ENCODE measurements around the gene USP5. TPM values are rescaled to one million over a fixed set of nuclear protein-coding genes. Genes with fewer than 3 reads are reported as not detected.
"Not testable (repeated sequence)": the region's sequence is repeated elsewhere in the genome, so short reads cannot be mapped to it uniquely, and the experiment has no call there.

Gene USP5
- total RNA-seq, 1 donor from 2014 or later = 138 TPM

DNA sequence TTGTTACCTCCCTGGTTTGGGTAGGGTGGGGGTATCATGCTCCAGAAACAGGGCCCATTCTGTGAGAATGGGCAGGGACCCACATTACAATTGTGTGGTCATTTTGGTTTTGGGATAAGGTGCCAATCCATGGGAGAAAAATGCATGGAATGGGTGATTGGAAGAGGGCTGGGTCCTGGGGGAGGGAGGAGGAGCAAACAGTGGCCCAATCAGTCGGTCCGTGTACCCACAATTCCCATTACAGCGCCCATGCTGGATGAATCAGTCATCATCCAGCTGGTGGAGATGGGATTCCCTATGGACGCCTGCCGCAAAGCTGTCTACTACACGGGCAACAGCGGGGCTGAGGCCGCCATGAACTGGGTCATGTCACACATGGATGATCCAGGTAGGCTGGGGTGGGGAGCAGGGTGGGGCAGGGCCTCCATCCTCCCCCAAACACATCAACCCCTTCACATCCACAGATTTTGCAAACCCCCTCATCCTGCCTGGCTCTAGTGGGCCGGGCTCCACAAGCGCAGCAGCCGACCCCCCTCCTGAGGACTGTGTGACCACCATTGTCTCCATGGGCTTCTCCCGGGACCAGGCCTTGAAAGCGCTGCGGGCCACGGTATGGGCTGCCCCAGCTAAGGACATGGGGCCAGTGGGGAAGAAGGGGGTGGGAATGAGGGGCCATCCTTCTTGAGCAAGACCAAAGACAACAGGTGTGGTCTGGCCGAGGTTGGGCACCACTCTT, 11.8 kb downstream of the USP5 start:
- intact Hi-C loops (cut with micrococcal nuclease) = no loop called here

DNA sequence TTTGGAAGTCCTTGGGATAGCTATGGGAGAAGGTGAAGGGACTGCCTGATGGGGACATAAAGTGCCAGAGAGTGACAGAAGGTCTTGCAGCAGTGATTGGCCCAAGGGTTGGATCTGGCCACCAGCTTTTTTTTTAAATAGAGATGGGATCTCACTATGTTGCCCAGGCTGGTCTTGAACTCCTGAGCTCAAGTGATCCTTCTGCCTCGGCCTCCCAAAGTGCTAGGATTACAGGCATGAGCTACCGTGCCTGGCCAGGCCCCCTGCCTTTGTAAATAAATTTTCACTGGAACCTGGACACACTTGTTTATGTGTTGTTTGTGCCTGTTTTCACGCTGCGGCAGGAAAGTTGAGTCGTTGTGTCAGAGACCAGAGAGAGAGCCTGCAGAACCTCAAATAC, 13.4 kb downstream of the USP5 start:
- intact Hi-C loops (cut with micrococcal nuclease) = not testable (repeated sequence)

DNA sequence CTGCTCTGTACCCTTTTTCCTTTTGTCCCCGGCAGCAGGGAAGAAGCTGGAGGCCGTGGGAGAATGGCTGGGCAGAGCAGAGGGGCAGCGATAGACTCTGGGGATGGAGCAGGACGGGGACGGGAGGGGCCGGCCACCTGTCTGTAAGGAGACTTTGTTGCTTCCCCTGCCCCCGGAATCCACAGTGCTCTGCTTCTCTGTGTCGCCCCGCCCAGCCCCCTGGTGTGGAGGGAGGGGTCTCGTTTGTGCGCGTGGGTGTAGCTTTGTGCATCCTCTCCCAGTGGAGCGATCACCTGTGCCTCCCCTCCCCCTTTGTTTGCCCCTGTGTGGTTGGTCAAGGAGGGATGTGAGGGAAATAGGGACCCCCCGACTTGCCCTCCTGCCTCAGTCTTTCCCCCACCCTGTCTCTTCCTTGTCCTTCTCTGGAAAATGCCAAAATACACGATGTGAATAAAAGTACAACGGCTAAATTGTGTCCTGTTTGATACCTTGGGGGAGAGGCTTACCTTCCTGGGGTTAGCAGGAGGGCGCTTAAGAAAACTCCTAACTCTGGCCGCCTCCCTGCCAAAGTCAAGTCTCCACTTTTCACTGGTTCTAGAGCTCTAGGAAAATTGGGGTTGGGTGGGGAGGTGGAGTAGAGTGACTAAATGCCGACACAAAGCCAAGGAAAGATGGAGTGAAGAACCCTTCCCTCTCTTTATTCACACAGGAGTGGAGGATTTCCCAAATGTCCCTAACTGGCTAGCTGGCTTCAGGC, 14.4 kb downstream of the USP5 start:
- intact Hi-C loops (cut with micrococcal nuclease) = no loop called here

DNA sequence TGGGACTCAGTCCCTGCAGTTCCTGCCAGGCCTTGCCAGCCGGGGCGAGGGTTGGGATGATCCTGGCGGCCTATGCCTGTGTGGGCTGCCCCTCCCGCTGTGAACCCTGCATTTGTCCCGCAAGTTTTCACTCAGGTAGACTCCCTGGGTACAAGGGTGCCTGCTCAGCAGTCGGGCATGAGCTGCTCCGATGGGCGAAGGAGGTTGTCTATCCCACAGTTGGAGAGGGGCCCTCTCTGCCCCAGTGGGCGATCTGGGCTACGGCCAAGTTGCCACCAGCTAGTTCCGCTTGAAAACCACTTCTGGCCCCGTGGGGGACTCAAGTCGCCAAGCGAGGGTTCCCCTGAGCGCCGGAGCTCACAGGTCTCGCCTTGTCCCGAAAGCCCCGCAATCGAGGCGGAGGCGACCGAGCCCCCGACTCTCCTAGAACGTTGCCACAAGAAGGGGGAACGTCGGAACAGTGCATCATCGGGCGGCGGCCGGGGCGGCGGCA, 15.0 kb downstream of the USP5 start:
- intact Hi-C loops (cut with micrococcal nuclease) = loop anchor here (1.0 kb wide), 3 partner anchors 15 to 114 kb away; partner anchors contain the start of genes MLF2 and USP5

DNA sequence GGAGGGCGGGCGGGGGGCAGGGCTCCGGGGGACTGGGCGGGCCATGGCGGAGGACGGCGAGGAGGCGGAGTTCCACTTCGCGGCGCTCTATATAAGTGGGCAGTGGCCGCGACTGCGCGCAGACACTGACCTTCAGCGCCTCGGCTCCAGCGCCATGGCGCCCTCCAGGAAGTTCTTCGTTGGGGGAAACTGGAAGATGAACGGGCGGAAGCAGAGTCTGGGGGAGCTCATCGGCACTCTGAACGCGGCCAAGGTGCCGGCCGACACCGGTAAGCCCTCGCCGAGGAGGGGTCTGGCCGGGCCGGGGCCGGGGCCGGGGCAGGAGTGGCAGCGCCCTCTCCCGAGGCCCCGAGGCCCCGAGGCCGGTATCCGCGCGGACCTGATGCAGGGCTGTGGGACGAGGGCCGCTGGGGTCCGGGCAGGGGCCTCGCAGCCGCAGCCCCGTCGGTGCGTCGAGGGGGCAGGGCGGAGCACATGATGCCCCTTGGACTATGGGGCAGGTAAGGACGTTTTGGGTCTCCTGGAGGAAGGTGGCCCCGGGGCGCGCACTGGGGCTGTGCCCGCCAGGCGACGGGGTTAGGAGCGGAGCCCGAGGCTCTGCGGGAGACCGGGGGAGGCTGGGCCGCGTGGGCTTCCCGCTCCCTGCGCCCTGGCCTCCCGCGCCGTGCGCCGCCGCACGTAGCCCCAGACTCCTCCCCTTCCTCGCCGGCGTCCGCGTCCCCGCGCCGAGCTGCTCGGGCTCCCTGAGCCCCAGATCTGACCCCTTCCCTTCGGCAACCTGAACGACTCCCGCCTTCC, 15.7 kb downstream of the USP5 start, which contains the start of gene TPI1:
TPI1 (plus strand) TSS at position 119 of the 798 bp plus-strand sequence; CDS start at position 155, 36 bp downstream.
- intact Hi-C loops (cut with micrococcal nuclease) = loop anchor here (1.0 to 2.0 kb wide), 4 partner anchors 15 to 241 kb away; partner anchors contain the start of genes C1RL, MLF2 and USP5

DNA sequence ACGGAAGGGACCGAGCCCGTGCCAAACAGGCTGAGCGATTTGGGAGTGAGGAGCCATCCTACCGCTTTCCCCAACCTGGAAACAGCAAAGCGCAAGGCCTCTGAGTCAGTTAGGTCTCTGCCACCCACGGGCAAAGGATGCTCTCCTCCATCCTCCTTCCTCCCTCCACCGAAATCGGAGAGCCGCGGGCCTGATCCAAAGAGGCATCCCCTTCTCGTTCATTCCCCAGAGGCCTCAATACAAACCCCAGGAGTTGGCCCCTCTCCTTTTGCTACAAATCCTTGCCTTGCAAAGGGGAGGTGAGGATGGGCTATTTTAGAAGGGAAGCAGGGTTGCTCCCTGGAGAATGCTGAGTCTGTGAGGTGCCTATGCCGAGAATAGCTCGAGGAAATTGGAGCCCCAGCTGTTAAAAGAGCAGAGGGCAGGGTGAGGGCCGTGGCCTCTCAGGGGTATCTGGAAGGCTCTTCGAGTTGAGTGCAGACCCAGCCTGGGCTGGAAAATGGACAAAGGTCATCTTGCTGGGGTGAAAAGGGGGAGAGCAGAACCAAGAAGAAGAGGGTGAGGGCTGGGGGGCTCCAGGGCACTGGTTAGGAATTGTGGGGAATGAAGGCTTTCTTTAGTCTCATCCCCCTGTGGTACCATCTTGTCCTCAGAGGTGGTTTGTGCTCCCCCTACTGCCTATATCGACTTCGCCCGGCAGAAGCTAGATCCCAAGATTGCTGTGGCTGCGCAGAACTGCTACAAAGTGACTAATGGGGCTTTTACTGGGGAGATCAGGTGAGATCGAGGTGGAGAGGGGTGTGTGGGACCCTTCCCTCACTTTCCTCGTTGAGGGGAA, 16.5 kb downstream of the USP5 start:
- intact Hi-C loops (cut with micrococcal nuclease) = loop anchor here (1.0 to 2.0 kb wide), 3 partner anchors 97 to 240 kb away; partner anchors contain the start of genes C1R and C1RL

DNA sequence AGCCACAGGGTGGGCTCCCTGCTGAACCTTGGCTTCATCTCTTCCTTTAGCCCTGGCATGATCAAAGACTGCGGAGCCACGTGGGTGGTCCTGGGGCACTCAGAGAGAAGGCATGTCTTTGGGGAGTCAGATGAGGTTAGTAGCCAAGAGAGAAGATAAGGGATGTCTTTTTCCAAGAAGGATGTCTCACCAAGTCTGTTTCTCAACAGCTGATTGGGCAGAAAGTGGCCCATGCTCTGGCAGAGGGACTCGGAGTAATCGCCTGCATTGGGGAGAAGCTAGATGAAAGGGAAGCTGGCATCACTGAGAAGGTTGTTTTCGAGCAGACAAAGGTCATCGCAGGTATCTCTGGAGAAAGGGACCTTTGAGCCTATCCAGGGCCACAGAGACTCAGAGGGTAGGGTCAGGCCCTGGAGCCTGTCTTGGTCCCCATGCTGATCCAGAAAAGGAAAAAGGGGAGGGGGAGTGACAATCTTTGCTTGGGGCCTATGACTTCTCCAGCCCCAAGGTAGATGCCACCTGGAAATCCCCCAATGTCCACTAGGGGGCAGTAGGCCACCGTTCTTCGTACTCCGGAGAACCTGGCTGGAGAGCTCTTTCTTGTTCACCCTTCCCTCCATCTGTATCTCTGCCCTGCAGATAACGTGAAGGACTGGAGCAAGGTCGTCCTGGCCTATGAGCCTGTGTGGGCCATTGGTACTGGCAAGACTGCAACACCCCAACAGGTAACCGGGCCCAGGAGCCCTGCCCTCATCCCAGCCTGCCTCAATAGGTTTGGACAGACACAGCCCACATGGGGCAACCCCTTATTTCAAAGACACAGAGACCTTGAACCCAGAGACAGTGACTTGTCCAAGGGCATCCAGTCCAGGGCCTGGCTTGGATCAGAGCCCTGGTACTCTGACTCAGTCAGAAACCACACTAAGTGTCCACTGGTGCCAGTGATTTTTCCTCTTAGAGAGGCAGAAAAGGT, 17.4 kb downstream of the USP5 start:
- intact Hi-C loops (cut with micrococcal nuclease) = loop anchor here (1.0 to 5.0 kb wide), 4 partner anchors 96 to 1213 kb away; partner anchors contain the start of genes C1R, C1RL and NECAP1

DNA sequence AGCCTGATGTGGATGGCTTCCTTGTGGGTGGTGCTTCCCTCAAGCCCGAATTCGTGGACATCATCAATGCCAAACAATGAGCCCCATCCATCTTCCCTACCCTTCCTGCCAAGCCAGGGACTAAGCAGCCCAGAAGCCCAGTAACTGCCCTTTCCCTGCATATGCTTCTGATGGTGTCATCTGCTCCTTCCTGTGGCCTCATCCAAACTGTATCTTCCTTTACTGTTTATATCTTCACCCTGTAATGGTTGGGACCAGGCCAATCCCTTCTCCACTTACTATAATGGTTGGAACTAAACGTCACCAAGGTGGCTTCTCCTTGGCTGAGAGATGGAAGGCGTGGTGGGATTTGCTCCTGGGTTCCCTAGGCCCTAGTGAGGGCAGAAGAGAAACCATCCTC, 18.4 kb downstream of the USP5 start:
- intact Hi-C loops (cut with micrococcal nuclease) = loop anchor here (5.0 kb wide), 1 partner anchor 1212 kb away; the partner anchor contains the start of gene NECAP1

DNA sequence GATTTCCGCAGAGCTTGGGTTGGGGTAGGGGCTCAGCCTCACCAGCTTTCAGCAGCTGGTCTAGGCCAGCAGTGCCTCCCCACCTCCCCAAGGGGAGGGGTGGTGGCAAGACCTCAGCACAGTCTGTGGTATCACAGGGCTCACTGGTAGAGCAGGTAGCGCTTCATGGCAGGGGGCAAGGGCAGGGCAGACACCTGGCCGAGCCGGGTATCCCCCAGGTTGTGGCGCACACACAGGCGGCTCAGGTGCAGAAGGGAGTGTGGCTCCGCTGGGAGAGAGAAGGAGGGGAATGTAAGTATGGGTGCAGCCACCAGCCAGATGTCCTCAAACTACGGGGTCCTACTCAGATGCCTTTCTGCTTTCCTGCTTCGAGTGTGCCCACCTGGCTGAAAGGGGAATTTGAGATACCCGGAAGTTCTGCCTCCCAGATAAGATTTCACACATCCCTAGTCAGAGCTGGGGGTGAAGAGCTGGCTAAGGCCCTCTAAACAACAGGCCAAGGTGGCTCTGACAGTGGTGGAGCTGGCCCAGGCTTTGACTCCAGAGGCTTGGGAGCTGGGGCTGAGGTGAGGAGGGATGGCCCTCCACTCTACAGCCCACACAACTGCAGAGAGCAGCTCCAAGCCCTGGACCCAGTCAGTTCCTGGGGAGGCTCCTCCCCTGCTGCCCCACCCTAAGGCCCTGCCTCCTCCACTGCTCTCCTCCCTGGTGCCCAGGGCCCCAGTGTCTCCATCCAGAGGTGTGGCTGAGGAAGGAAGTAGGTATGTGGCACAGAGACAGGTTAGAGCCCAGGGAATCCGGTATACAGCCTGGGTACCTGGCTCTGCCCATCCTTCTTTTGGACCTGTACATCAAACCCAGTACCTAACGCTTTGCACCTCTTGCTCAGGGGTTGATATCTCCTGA, 19.4 kb downstream of the USP5 start:
- intact Hi-C loops (cut with micrococcal nuclease) = loop anchor here (1.0 to 5.0 kb wide), 2 partner anchors 118 to 1211 kb away; partner anchors contain the start of genes MLF2 and NECAP1

DNA sequence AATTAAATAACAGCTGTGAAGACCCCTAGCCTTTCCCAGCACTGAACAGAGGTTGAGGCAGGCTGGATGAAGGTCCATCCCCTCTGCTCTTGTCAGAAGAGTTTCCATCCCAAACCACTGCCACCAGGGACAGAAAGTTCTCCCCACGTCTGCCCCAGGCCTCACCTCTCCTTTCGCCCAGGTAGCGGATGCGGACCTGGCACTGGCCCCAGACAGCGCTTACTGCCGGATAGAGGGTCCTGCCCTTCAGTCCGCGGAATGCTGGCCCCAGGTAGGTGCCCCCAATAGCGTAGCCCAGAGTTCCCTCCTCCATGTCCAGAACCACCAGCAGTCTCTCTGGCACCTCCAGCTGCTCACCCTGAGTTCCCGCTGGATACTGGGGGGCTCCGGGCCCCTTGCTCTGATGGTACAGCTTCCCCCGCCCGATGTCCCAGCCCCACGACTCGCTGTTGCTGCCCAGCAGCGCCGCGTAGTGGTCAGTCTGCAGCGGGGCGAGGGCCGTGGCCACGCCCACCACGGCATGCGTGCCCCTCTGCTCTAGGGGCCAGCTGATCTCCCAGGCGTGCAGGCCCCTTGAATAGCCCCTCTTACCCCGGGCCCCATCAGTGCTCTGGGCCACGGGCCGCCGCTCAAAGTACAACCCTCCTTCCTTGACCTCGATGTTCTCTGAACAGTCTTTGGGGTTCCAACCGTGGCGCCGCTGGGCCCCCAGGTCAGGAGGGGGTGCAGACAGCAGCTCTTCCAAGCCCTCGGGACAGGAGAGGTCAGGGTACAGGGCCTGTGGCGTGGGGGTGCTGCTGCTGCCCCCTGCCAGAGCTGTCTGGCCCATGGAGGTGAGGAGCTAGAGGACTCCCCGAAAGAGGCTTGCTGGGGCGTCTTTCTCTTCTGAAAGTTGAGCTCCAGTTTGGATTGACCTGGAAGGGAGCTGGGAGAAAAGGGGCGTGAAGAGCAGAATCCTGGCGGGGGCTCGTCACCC, 20.4 kb downstream of the USP5 start:
- intact Hi-C loops (cut with micrococcal nuclease) = loop anchor here (1.0 to 5.0 kb wide), 10 partner anchors 19 to 1210 kb away; partner anchors contain the start of genes EMG1, ENO2, LPCAT3 and LRRC23

DNA sequence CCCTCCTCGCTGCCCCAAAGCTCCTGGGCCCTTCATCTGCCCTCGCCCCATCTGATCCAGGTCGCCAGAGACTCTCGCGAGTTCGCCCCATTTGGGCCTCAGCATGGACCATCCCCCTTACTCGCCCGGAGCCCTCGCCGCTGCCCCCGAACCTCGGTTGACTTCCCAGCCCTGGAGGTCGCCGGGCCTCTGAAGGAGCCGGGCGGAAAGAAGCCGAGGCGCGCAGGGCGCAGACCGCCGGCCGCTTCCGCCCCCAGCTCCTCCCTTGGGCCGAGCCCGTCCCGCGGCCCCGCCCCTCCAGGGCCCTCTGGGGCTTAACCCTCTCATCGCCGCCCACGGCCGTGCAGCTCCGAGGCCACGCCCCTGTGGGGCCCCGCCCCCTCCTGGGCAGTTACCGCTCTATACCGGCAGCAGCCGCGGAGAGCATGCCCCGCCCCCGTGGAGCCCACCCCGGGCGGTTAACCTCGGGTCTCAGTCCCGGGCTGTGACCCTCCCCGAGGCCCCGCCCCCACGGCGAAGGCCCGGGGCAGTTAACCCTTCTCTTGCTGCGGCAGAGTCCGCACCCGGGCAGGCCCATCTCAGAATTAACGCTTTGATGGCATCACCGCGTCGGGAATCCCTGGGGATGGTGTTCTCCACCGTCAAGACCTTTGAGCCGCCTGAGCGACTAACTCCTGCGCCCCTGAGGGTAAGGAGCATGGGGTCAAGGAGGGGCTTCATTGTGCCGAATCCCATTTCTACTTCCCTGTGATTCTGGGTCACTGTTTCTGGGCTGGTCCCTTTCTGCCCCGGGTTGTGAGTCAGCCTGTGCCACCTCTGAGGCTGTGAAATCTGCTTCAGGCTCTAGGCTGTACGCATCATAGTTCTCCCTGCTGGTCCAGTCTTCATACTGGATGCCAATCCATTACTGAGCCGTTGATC, 21.4 kb downstream of the USP5 start, which contains the start of gene SPSB2:
SPSB2 (minus strand) TSS at position 210 of the 921 bp plus-strand sequence. CDS start 402 bp downstream, outside the sequence.
- intact Hi-C loops (cut with micrococcal nuclease) = loop anchor here (1.0 to 5.0 kb wide), 9 partner anchors 18 to 1209 kb away; partner anchors contain the start of genes EMG1, ENO2, LPCAT3 and LRRC23

DNA sequence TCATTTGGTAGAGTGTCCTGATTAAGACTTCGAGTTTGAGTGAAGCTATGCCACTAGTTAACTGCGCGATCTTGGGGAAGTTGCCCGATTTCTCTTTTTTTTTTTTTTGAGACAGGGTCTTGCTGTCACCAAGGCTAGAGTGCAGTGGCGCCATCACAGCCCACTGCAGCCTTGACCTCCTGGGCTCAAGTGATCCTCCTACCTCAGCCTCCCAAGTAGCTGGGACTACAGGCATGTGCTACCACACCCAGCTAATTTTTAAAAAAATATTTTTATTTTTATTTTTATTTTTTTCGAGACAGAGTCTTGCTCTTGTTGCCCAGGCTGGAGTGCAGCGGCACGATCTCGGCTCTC, 22.0 kb downstream of the USP5 start:
- intact Hi-C loops (cut with micrococcal nuclease) = loop anchor here (5.0 kb wide), 1 partner anchor 1208 kb away; the partner anchor contains the start of gene NECAP1

DNA sequence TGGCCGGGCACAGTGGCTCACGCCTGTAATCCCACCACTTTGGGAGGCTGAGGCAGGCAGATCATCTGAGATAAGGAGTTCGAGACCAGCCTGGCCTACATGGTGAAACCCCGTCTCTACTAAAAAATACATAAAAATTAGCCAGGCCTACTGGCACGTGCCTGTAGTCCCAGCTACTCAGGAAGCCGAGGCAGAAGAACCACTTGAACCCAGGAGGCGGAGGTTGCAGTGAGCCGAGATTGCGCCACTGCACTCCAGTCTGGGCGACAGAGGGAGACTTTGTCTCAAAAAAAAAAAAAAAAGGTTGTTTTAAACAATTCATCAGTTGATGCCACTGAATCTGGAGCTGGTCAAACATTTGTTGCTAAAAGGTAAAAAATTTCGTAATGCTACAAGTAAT, 27.9 kb downstream of the USP5 start:
- intact Hi-C loops (cut with micrococcal nuclease) = not testable (repeated sequence)

DNA sequence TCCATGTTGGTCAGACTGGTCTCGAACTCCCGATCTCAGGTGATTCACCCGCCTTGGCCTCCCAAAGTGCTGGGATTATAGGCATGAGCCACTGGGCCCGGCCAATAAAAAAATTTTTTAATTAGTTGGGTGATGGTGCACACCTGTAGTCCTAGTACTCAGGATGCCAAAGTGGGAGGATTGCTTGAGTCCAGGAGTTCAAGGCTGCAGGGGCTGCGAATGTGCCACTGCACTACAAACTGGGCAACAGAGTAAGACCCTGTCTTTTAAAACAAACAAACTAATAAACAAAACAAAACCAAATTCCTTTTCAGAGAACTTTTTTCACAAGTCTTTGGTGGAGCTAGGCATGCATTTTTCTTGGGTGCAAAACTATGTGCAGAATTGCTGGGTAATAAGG, 31.3 kb downstream of the USP5 start:
- intact Hi-C loops (cut with micrococcal nuclease) = no loop called here

DNA sequence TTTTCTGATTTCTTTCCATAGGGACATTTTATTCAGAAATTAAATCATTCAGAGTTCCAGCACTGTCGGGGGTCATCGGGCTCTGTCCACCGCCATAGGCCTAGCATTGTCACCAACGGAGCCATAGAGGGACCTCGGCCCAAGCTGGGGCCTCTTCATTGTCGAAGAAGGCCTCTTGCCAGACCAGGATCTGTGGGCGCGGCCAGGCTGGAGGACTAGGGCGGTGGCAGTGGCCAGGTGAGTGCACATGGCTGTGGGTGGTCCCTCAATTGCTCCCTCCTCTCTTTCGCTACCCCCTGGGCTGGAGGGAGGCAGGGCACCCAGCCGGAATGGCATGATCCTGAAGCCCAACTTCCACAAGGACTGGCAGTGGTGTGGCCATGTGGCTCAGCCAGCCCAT, 31.7 kb downstream of the USP5 start:
- intact Hi-C loops (cut with micrococcal nuclease) = no loop called here
